Neuronal stem cell (in vitro differentiated cells): ENCODE results near the gene PDLIM5.
A peak's percentile ranks its signal among the peaks of the same experiment; 100 is the strongest.
"Not testable (repeated sequence)": the region's sequence is repeated elsewhere in the genome, so short reads cannot be mapped to it uniquely, and the experiment has no call there.

Experiments used
- DNase-seq: peaks from one replicate; pipeline ENCODE4 v3.0.0-alpha.2; 2013; ENCODE audit warnings: low spot score
- H2AFZ ChIP-seq: one replicate; pipeline ENCODE4 v1.6.1; 2013; ENCODE audit warnings: mild to moderate bottlenecking, low read length, inconsistent platforms
- H2AK5ac ChIP-seq: 2 replicates; pipeline ENCODE4 v1.6.1; 2013; ENCODE audit warnings: low read depth, mild to moderate bottlenecking, inconsistent platforms, low read length, moderate library complexity, mixed read lengths
- H2BK120ac ChIP-seq: 2 replicates; pipeline ENCODE4 v1.6.1; 2013; ENCODE audit warnings: low read depth, mild to moderate bottlenecking, inconsistent platforms, low read length, moderate library complexity, mixed read lengths
- H2BK12ac ChIP-seq: one replicate; pipeline ENCODE4 v1.6.1; 2013; ENCODE audit warnings: low read length, inconsistent platforms
- H2BK15ac ChIP-seq: 2 replicates; pipeline ENCODE4 v1.6.1; 2013; ENCODE audit warnings: mild to moderate bottlenecking, low read length, inconsistent platforms, mixed read lengths
- H2BK5ac ChIP-seq: one replicate; pipeline ENCODE4 v1.6.1; 2013; ENCODE audit warnings: inconsistent platforms, mild to moderate bottlenecking, low read length, moderate library complexity
- H3K14ac ChIP-seq: one replicate; pipeline ENCODE4 v1.6.1; 2013; ENCODE audit warnings: low read length, inconsistent platforms
- H3K18ac ChIP-seq: 2 replicates; pipeline ENCODE4 v1.6.1; 2013; ENCODE audit warnings: low read length, inconsistent platforms
- H3K23ac ChIP-seq: 2 replicates; pipeline ENCODE4 v1.6.1; 2013; ENCODE audit warnings: low read depth, mild to moderate bottlenecking, mixed read lengths, low read length, inconsistent platforms; ENCODE audit not compliant: poor library complexity
- H3K27ac ChIP-seq: replicated peaks from 3 replicates; pipeline ENCODE4 v1.5.1; 2013; ENCODE audit warnings: low read length, inconsistent platforms
- H3K27me3 ChIP-seq, 3 experiments: 2 replicates each; pipeline ENCODE4 v1.6.1; 2013; ENCODE audit warnings: low read length in 3 of 3, mild to moderate bottlenecking in 2 of 3, inconsistent platforms in 1 of 3, low read depth in 1 of 3, mixed read lengths in 1 of 3, moderate library complexity in 1 of 3; ENCODE audit not compliant: control insufficient read depth in 3 of 3, insufficient read depth in 3 of 3
- H3K36me3 ChIP-seq, 2 donors: replicated peaks in 1 of 2; 2 replicates each; pipeline ENCODE4 v1.6.1; 2013; ENCODE audit warnings: low read length in 2 of 2; ENCODE audit not compliant: control insufficient read depth in 2 of 2, insufficient read depth in 2 of 2
- H3K4ac ChIP-seq: 2 replicates; pipeline ENCODE4 v1.6.1; 2013; ENCODE audit warnings: inconsistent platforms, mild to moderate bottlenecking, low read length, moderate library complexity
- H3K4me1 ChIP-seq, 2 donors: 1 replicate in 1 of 2; 2 replicates in 1 of 2; pipeline ENCODE4 v1.6.1; 2013; ENCODE audit warnings: low read length in 2 of 2, low read depth in 1 of 2; ENCODE audit not compliant: control insufficient read depth in 2 of 2, insufficient read depth in 1 of 2
- H3K4me2 ChIP-seq: one replicate; pipeline ENCODE4 v1.6.1; 2013; ENCODE audit warnings: mild to moderate bottlenecking, low read length, inconsistent platforms; ENCODE audit not compliant: insufficient read depth, poor library complexity, severe bottlenecking
- H3K4me3 ChIP-seq, 2 donors: 2 replicates each; pipeline ENCODE4 v1.5.1; 2013; ENCODE audit warnings: low read length in 2 of 2, mild to moderate bottlenecking in 2 of 2, inconsistent platforms in 1 of 2, moderate library complexity in 1 of 2
- H3K79me1 ChIP-seq: one replicate; pipeline ENCODE4 v1.6.1; 2013; ENCODE audit warnings: low read depth, mild to moderate bottlenecking, inconsistent platforms, low read length, moderate library complexity
- H3K9ac ChIP-seq: one replicate; pipeline ENCODE4 v1.6.1; 2013; ENCODE audit warnings: mild to moderate bottlenecking, low read depth, low read length, inconsistent platforms; ENCODE audit not compliant: poor library complexity
- H3K9me3 ChIP-seq, 2 donors: replicated peaks in 1 of 2; 2 replicates each; pipeline versions ENCODE3 to v1.6.1; 2013; ENCODE audit warnings: low read length in 2 of 2, mild to moderate bottlenecking in 2 of 2, inconsistent platforms in 1 of 2, low read depth in 1 of 2, mixed read lengths in 1 of 2, moderate library complexity in 1 of 2; ENCODE audit not compliant: control insufficient read depth in 2 of 2, insufficient read depth in 1 of 2
- H4K8ac ChIP-seq: one replicate; pipeline ENCODE4 v1.6.1; 2013; ENCODE audit warnings: low read depth, mild to moderate bottlenecking, inconsistent platforms, low read length, moderate library complexity
- H4K91ac ChIP-seq: one replicate; pipeline ENCODE4 v1.6.1; 2013; ENCODE audit warnings: low read length, low read depth, mild to moderate bottlenecking, inconsistent platforms; ENCODE audit not compliant: poor library complexity
- WGBS, 2 donors: extraction: QIAGEN DNeasy Blood & Tissue Kit; methylation state at CpG; one replicate each; pipeline ENCODE4 v1.1.7; 2013; ENCODE audit warnings: missing lambda C conversion rate in 2 of 2, mixed read lengths in 1 of 2; ENCODE audit not compliant: insufficient read length in 2 of 2, insufficient replicate concordance in 1 of 2; ENCODE audit errors: extremely low coverage in 2 of 2; 5-methylcytosine and 5-hydroxymethylcytosine counted together

The PDLIM5 gene

GRCh38 chr4:94468093-94468769 lies 16.5 kb downstream of the PDLIM5 start:
- peak overlapping the region; percentile 45 for H3K18ac ChIP-seq
- H3K14ac ChIP-seq = no peak overlapping the region
- H3K4me2 ChIP-seq = no peak overlapping the region
- no CpG with 5 or more reads among the region's 4 CpGs for WGBS, 2 donors
- H2BK12ac ChIP-seq = no peak overlapping the region
- H2BK15ac ChIP-seq = no peak overlapping the region
- H3K9ac ChIP-seq = no peak overlapping the region
- no peak overlapping the region for H2BK5ac ChIP-seq
- H2AK5ac ChIP-seq = no peak overlapping the region
- H4K8ac ChIP-seq = no peak overlapping the region
- H3K4me3 ChIP-seq = no peak overlapping the region
- H3K79me1 ChIP-seq = peaks cover 1% of the 10 kb centered on the region
- no peak overlapping the region for H2AFZ ChIP-seq
- H3K23ac ChIP-seq = no peak overlapping the region
- H3K4ac ChIP-seq = no peak overlapping the region
- H3K27ac ChIP-seq = no peak overlapping the region
- no peaks in the 10 kb centered on the region for H3K27me3 ChIP-seq
- H3K9me3 ChIP-seq = peaks cover 0 to 12% of the 10 kb centered on the region in 2 donors
- H2BK120ac ChIP-seq = no peak overlapping the region
- no peak for DNase-seq
- no peak overlapping the region for H4K91ac ChIP-seq
- no peaks in the 10 kb centered on the region for H3K4me1 ChIP-seq
- no peaks in the 10 kb centered on the region for H3K36me3 ChIP-seq

GRCh38 chr4:94469221-94469784 lies 17.6 kb downstream of the PDLIM5 start:
- no peak overlapping the region for H2AK5ac ChIP-seq
- H4K91ac ChIP-seq = no peak overlapping the region
- no peak overlapping the region for H4K8ac ChIP-seq
- no peak overlapping the region for H2BK12ac ChIP-seq
- H3K23ac ChIP-seq = no peak overlapping the region
- no peak overlapping the region for H3K4me2 ChIP-seq
- H2BK5ac ChIP-seq = no peak overlapping the region
- no peak overlapping the region for H2BK15ac ChIP-seq
- H3K9ac ChIP-seq = no peak overlapping the region
- peaks cover 0 to 12% of the 10 kb centered on the region in 2 donors for H3K9me3 ChIP-seq
- H3K36me3 ChIP-seq = no peaks in the 10 kb centered on the region
- H3K79me1 ChIP-seq = peaks cover 1% of the 10 kb centered on the region
- H2BK120ac ChIP-seq = no peak overlapping the region
- no peaks in the 10 kb centered on the region for H3K27me3 ChIP-seq
- no peak overlapping the region for H3K18ac ChIP-seq
- H3K4me3 ChIP-seq = no peak overlapping the region
- H3K4me1 ChIP-seq = no peaks in the 10 kb centered on the region
- no peak overlapping the region for H3K27ac ChIP-seq
- no peak overlapping the region for H3K14ac ChIP-seq
- no peak overlapping the region for H3K4ac ChIP-seq
- WGBS, 2 donors = no CpG with 5 or more reads among the region's 1 CpG
- H2AFZ ChIP-seq = no peak overlapping the region
- DNase-seq = no peak

- H3K36me3 ChIP-seq = no peaks in the 10 kb centered on the region
- H2BK15ac ChIP-seq = no peak overlapping the region
- peaks cover 0 to 12% of the 10 kb centered on the region in 2 donors for H3K9me3 ChIP-seq
- H4K91ac ChIP-seq = no peak overlapping the region
- H3K23ac ChIP-seq = no peak overlapping the region
- no peak overlapping the region for H3K27ac ChIP-seq
- H3K4me3 ChIP-seq = no peak overlapping the region
- no peak overlapping the region for H4K8ac ChIP-seq
- H3K14ac ChIP-seq = no peak overlapping the region
- no peak overlapping the region for H2BK120ac ChIP-seq
- no peak overlapping the region for H2BK12ac ChIP-seq
- peaks cover 1% of the 10 kb centered on the region for H3K79me1 ChIP-seq
- no peaks in the 10 kb centered on the region for H3K27me3 ChIP-seq
- H2AFZ ChIP-seq = no peak overlapping the region
- WGBS, 2 donors = no CpG with 5 or more reads among the region's 4 CpGs
- no peak overlapping the region for H2AK5ac ChIP-seq
- H3K9ac ChIP-seq = no peak overlapping the region
- no peaks in the 10 kb centered on the region for H3K4me1 ChIP-seq
- no peak overlapping the region for H2BK5ac ChIP-seq
- DNase-seq = no peak
- no peak overlapping the region for H3K18ac ChIP-seq
- no peak overlapping the region for H3K4me2 ChIP-seq
- no peak overlapping the region for H3K4ac ChIP-seq
Measured at GRCh38 chr4:94470132-94470531, 18.4 kb downstream of the PDLIM5 start.

DNA sequence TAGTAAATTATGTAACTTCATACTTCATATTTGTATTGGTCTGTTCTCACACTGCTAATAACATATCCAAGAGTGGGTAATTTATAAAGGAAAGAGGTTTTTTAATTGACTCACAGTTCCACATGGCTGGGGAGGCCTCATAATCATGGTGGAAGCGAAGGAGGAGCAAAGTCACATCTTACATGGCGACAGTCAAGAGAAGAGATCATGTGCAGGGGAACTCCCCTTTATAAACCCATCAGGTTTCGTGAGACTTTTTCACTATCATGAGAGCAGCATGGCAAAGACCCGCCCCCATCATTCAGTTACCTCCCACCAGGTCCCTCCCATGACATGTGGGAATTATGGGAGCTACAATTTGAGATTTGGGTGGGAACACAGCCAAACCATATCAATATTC lies 19.0 kb downstream of the PDLIM5 start:
- not testable (repeated sequence) for H3K9ac ChIP-seq, H3K36me3 ChIP-seq, H3K4me2 ChIP-seq, H2BK5ac ChIP-seq, H4K8ac ChIP-seq, H2AFZ ChIP-seq, H3K27me3 ChIP-seq, H3K4ac ChIP-seq, H3K4me3 ChIP-seq, H3K14ac ChIP-seq, H2BK120ac ChIP-seq, H3K23ac ChIP-seq, H4K91ac ChIP-seq, H3K27ac ChIP-seq, H2AK5ac ChIP-seq, DNase-seq, H3K18ac ChIP-seq, H3K79me1 ChIP-seq, H2BK15ac ChIP-seq, H2BK12ac ChIP-seq, H3K4me1 ChIP-seq
- WGBS, 2 donors = no CpG with 5 or more reads among the region's 4 CpGs
- peaks cover 0 to 12% of the 10 kb centered on the region in 2 donors for H3K9me3 ChIP-seq
